RWPE2 (cell line): ENCODE data around the gene NCK1.
"Not testable (repeated sequence)": the region's sequence is repeated elsewhere in the genome, so short reads cannot be mapped to it uniquely, and the experiment has no call there.

Experiments used
- ATAC-seq: fragments of 200-7000 bp; cut with Tn5 transposase; 3 replicates; pipeline ENCODE4 v1.9.1; 2021; ENCODE audit warnings: low read depth
- DNase-seq: peaks from one replicate; pipeline ENCODE4 v3.0.0-alpha.2; 2020; ENCODE audit warnings: low spot score
- H3K27ac ChIP-seq: fragments of 450-650 bp; 2 replicates; pipeline ENCODE4 v1.5.1; 2017; ENCODE audit warnings: mild to moderate bottlenecking; ENCODE audit not compliant: poor library complexity, severe bottlenecking
- H3K27me3 ChIP-seq: fragments of 250-450 bp; sonication (Bioruptor Pico); 2 replicates; pipeline ENCODE4 v1.5.1; 2021; ENCODE audit warnings: mild to moderate bottlenecking, moderate library complexity; ENCODE audit not compliant: insufficient read depth, poor library complexity, severe bottlenecking
- H3K36me3 ChIP-seq: fragments of 250-450 bp; sonication (Bioruptor Pico); 2 replicates; pipeline ENCODE4 v1.5.1; 2020; ENCODE audit warnings: low read depth, mild to moderate bottlenecking, moderate library complexity
- H3K4me1 ChIP-seq: fragments of 250-450 bp; sonication (Bioruptor Pico); 2 replicates; pipeline ENCODE4 v1.5.1; 2021; ENCODE audit warnings: mild to moderate bottlenecking, moderate library complexity; ENCODE audit not compliant: insufficient read depth, poor library complexity, severe bottlenecking
- H3K4me3 ChIP-seq: fragments of 250-450 bp; sonication (Bioruptor Pico); 2 replicates; pipeline ENCODE4 v1.5.1; 2021; ENCODE audit warnings: mild to moderate bottlenecking, moderate library complexity; ENCODE audit not compliant: severe bottlenecking
- H3K9me3 ChIP-seq: fragments of 250-450 bp; sonication (Bioruptor Pico); 2 replicates; pipeline ENCODE4 v1.5.1; 2021; ENCODE audit warnings: mild to moderate bottlenecking, moderate library complexity; ENCODE audit not compliant: severe bottlenecking
- TF ChIP-seq, protein P1 (sequence below): fragments of 450-650 bp; IDR thresholded peaks from one replicate; pipeline ENCODE4 v1.5.1; 2017; ENCODE audit warnings: mild to moderate bottlenecking, moderate library complexity; ENCODE audit not compliant: poor library complexity, severe bottlenecking

Gene NCK1

GRCh38 chr3:136960838-136961836, 99.1 kb downstream of the NCK1 start:
- H3K27me3 ChIP-seq = no peaks in the 10 kb centered on the region
- DNase-seq = peak; percentile 85
- TF ChIP-seq, protein P1, sequence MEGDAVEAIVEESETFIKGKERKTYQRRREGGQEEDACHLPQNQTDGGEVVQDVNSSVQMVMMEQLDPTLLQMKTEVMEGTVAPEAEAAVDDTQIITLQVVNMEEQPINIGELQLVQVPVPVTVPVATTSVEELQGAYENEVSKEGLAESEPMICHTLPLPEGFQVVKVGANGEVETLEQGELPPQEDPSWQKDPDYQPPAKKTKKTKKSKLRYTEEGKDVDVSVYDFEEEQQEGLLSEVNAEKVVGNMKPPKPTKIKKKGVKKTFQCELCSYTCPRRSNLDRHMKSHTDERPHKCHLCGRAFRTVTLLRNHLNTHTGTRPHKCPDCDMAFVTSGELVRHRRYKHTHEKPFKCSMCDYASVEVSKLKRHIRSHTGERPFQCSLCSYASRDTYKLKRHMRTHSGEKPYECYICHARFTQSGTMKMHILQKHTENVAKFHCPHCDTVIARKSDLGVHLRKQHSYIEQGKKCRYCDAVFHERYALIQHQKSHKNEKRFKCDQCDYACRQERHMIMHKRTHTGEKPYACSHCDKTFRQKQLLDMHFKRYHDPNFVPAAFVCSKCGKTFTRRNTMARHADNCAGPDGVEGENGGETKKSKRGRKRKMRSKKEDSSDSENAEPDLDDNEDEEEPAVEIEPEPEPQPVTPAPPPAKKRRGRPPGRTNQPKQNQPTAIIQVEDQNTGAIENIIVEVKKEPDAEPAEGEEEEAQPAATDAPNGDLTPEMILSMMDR = no peak
- ATAC-seq = peak; percentile 71
- H3K4me3 ChIP-seq = peak overlapping the region; percentile 12
- H3K27ac ChIP-seq = peak overlapping the region; percentile 99
- H3K9me3 ChIP-seq = no peaks in the 10 kb centered on the region
- H3K36me3 ChIP-seq = peaks cover 43% of the 10 kb centered on the region
- peaks cover 53% of the 10 kb centered on the region for H3K4me1 ChIP-seq

- H3K4me1 ChIP-seq = peaks cover 39% of the 10 kb centered on the region
- peaks cover 43% of the 10 kb centered on the region for H3K36me3 ChIP-seq
- no peak overlapping the region for H3K4me3 ChIP-seq
- peak overlapping the region; percentile 99 for H3K27ac ChIP-seq
- TF ChIP-seq, protein P1 = no peak
- ATAC-seq (no peak), DNase-seq (no peak)
- no peaks in the 10 kb centered on the region for H3K27me3 ChIP-seq
- no peaks in the 10 kb centered on the region for H3K9me3 ChIP-seq
These were observed 100.9 kb downstream of the NCK1 start for GRCh38 chr3:136962927-136963326.

DNA sequence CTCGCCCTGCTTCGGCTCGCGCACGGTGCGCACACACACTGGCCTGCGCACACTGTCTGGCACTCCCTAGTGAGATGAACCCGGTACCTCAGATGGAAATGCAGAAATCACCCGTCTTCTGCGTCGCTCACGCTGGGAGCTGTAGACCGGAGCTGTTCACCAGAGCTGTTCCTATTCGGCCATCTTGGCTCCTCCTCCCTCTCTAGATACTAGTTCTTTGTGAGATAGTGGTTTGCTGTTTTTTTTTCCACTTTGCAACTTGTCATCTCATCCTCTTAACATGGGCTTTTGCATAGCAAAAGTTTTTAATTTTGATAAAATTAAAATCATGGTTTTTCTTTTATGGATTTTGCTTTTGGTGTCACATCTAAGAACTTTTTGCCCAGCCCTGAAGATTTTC, 107.5 kb downstream of the NCK1 start:
- ATAC-seq, H3K4me3 ChIP-seq, H3K4me1 ChIP-seq, H3K27ac ChIP-seq, DNase-seq, H3K27me3 ChIP-seq: not testable (repeated sequence)
- Histone ChIP-seq H3K9me3 (peaks cover 11% of the 10 kb centered on the region), H3K36me3 (peaks cover 36% of the 10 kb centered on the region)

DNA sequence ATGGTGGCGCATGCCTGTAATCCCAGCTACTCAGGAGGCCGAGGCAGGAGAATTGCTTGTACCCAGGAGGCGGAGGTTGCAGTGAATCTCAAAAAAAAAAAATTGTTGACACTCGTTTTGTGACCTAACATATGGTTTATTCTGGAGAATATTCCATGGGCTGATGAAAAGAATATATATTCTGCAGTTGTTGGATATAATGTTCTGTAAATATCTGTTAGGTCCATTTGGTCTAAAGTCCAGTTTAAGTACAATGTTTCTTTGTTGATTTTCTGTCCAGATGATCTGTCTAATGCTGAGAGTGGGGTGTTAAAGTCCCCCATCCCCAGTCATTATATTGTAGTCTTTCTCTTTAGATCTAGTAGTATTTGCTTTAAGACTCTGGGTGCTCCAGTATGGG, 111.3 kb downstream of the NCK1 start:
- Histone ChIP-seq H3K27me3 (no peaks in the 10 kb centered on the region), H3K36me3 (peaks cover 61% of the 10 kb centered on the region), H3K4me1 (no peaks in the 10 kb centered on the region), H3K9me3 (peaks cover 13% of the 10 kb centered on the region), H3K4me3 (no peak overlapping the region), H3K27ac (no peak overlapping the region)
- TF ChIP-seq, protein P1 = no peak
- DNase-seq (no peak), ATAC-seq (no peak)

DNA sequence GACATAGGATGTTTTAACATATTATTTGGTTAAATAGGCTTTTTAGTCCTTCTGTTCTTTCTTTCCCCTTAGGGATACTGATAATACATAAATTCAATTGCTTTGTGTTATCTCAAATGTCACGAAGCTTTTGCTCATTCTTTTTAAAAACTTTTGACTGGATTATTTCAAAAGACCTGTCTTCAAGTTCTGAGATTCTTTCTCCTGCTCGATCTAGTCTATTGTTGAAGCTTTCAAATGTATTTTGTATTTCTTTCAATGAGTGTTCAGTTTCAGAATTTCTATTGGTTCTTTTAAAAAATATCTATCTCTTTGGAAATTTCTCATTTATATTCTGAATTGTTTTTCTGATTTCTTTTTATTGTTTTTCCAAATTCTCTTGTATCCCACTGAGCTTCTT, 112.7 kb downstream of the NCK1 start:
- ATAC-seq = no peak
- no peak overlapping the region for H3K4me3 ChIP-seq
- no peaks in the 10 kb centered on the region for H3K4me1 ChIP-seq
- peaks cover 13% of the 10 kb centered on the region for H3K9me3 ChIP-seq
- H3K36me3 ChIP-seq = peaks cover 74% of the 10 kb centered on the region
- TF ChIP-seq, protein P1 = no peak
- H3K27ac ChIP-seq = no peak overlapping the region
- no peaks in the 10 kb centered on the region for H3K27me3 ChIP-seq
- no peak for DNase-seq
